Stimulated activated CD8-positive, alpha-beta memory T cell treated with anti-CD3 and anti-CD28 coated beads, Interleukin-7, amount 100 ng/mL, for 1 hour (primary cell): ENCODE results near the gene OR9K2.
"Not testable (repeated sequence)": the region's sequence is repeated elsewhere in the genome, so short reads cannot be mapped to it uniquely, and the experiment has no call there.

ENCODE experiments used
- DNase-seq, 2 donors: peaks; one replicate each; pipeline ENCODE4 v3.0.0-alpha.2; 2020; ENCODE audit warnings: low read depth in 2 of 2

Gene OR9K2

GRCh38 chr12:55126106-55126505 is at the start of gene OR9K2:
OR9K2 (plus strand) TSS chr12:55126406; CDS start chr12:55129835, 3,429 bp downstream.
- no peak for DNase-seq

GRCh38 chr12:55092579-55092978 is 33.6 kb upstream of the OR9K2 start:
- DNase-seq = no peak

GRCh38 chr12:55112378-55112875 is 13.8 kb upstream of the OR9K2 start:
- no peak for DNase-seq

GRCh38 chr12:55116152-55116551 is 10.1 kb upstream of the OR9K2 start:
- no peak for DNase-seq

GRCh38 chr12:55132816-55133215 is 6.6 kb downstream of the OR9K2 start:
- no peak for DNase-seq

- DNase-seq = peak in 1 of 2 donors; percentile 8
Measured at GRCh38 chr12:55142669-55143565, 16.7 kb downstream of the OR9K2 start.

- no peak for DNase-seq
Measured at GRCh38 chr12:55143566-55143870, 17.3 kb downstream of the OR9K2 start.

GRCh38 chr12:55167010-55167640 is 40.9 kb downstream of the OR9K2 start:
- DNase-seq = not testable (repeated sequence)

- no peak for DNase-seq
Measured at GRCh38 chr12:55171445-55171844, 45.2 kb downstream of the OR9K2 start.

- not testable (repeated sequence) for DNase-seq
Measured at GRCh38 chr12:55171846-55172245, 45.6 kb downstream of the OR9K2 start.

GRCh38 chr12:55172686-55173085 is 46.5 kb downstream of the OR9K2 start:
- no peak for DNase-seq

GRCh38 chr12:55173456-55173855 is 47.2 kb downstream of the OR9K2 start:
- DNase-seq = no peak
